Measurements from ENCODE around the gene ECI2. TPM values are rescaled to one million over a fixed set of nuclear protein-coding genes. Genes with fewer than 3 reads are reported as not detected.

ECI2 gene
- total and polyA plus RNA-seq, 2 of the 13 experiments (the other 11 are each of a cell fraction or from before 2014, with no cell fraction given): 78.5 to 228 TPM

DNA sequence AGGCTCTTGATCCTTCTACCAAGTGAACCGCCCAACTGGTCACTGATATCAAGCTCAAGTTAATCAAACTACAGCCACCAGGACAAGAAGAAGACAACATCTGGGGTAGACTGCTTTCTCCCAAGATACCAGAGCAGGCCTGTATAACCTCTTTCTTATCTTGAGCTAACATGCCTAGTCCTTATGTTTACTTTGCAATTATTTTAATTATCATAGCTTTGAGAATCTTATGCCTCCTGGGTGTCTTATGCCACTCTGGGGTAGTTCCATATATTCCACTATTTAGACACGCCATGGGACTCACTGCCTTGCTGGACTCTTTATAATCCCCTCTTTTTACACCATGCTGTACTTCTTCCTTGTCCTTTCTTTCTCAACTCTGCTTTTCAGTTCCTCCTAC, 41.5 kb upstream of the ECI2 start (continued):
- TF ChIP-seq, protein P1, sequence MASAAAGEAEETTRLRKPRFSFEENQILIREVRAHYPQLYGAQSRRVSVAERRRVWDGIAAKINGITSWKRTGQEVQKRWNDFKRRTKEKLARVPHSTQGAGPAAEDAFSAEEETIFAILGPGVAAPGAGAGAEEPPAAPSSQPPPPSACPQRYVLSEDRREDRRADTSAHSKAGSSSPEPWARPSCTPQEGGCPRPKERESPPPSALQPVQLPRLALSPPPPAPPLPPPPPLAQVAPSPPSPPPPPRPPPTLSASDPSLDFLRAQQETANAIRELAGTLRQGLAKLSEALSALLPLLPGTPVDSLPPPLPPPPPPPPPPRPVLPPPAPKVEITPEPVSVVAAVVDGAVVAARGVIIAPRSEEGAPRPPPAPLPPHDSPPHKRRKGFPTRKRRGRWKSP (CRISPR knock-in tag; IDR thresholded peaks at IDR 0.05): no peak
- TF ChIP-seq, protein P2, sequence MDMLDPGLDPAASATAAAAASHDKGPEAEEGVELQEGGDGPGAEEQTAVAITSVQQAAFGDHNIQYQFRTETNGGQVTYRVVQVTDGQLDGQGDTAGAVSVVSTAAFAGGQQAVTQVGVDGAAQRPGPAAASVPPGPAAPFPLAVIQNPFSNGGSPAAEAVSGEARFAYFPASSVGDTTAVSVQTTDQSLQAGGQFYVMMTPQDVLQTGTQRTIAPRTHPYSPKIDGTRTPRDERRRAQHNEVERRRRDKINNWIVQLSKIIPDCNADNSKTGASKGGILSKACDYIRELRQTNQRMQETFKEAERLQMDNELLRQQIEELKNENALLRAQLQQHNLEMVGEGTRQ (IDR thresholded peaks at IDR 0.05; ENCODE audit: low read depth, low read length): no peak
- TF ChIP-seq, protein P2 (CRISPR knock-in tag; IDR thresholded peaks at IDR 0.05; ENCODE audit: borderline replicate concordance): no peak
- no peak for TF ChIP-seq ZNF607 (CRISPR knock-in tag; IDR thresholded peaks at IDR 0.05; ENCODE audit: borderline replicate concordance)
- no peak for TF ChIP-seq GTF3A (CRISPR knock-in tag; conservative IDR thresholded peaks at IDR 0.05)
- TF ChIP-seq, protein P3, sequence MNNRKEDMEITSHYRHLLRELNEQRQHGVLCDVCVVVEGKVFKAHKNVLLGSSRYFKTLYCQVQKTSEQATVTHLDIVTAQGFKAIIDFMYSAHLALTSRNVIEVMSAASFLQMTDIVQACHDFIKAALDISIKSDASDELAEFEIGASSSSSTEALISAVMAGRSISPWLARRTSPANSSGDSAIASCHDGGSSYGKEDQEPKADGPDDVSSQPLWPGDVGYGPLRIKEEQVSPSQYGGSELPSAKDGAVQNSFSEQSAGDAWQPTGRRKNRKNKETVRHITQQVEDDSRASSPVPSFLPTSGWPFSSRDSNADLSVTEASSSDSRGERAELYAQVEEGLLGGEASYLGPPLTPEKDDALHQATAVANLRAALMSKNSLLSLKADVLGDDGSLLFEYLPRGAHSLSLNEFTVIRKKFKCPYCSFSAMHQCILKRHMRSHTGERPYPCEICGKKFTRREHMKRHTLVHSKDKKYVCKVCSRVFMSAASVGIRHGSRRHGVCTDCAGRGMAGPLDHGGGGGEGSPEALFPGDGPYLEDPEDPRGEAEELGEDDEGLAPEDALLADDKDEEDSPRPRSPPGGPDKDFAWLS (CRISPR knock-in tag; IDR thresholded peaks at IDR 0.05; ENCODE audit: borderline replicate concordance): no peak

DNA sequence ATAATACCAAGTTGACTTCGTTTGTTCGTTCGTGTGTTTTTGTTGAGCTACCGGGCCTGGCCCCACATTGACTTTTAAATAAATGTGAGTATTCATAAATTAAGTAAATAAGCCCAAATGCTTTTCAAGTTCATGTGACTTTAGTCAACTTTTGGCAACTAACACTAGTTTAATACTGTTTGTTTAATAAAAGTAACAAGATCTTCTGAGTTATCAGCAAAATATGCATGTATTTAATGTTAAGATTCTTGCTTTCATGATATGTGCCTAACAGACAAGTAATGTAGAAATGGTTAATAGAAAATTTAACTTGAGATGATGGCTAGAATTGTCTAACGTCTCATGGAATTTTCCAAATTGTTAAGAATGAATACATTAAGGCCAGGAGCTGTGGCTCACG, 38.7 kb upstream of the ECI2 start:
- in situ Hi-C loops (cut with HindIII; ENCODE audit: extremely low pct_ligation_motif_present, low pct_unique_long_range_greater_than_20kb) (no loop called here), intact Hi-C loops (cut with micrococcal nuclease; ENCODE audit: unreplicated experiment) (no loop called here)
- H2AFZ ChIP-seq (ENCODE audit: low read length): no peak overlapping the region
- ChIA-PET POLR2A (no interaction called here), CTCF (ENCODE audit: low intra/inter-chr PET ratio, low total read pairs) (no interaction called here)
- H3K4me2 ChIP-seq (ENCODE audit: low read depth, low read length): no peak overlapping the region
- ATAC-seq: no peak
- H3K27me3 ChIP-seq (ENCODE audit: control insufficient read depth in 1 of 2, insufficient read depth in 2 of 2, low read length in 2 of 2): peaks cover 0 to 13% of the 10 kb centered on the region in 2 experiments; a peak in 4 of 5 replicates
- H4K20me1 ChIP-seq (ENCODE audit: insufficient read depth, low read length): no peaks in the 10 kb centered on the region
- DNase-seq (ENCODE audit: low spot score): no peak
- no TSS peak for BruUV-seq (replicated peaks)
- no peaks in the 10 kb centered on the region for H3K36me3 ChIP-seq (replicated peaks in 1 of 2; ENCODE audit: control insufficient read depth in 1 of 2, insufficient read depth in 2 of 2, low read length in 2 of 2)
- 57% methylated on average over 6 of the region's 6 CpGs for WGBS (ENCODE audit: low lambda C conversion rate)
- no peaks in the 10 kb centered on the region for H3K9me3 ChIP-seq (ENCODE audit: low read length)
- no peaks in the 10 kb centered on the region for H3K4me1 ChIP-seq (ENCODE audit: insufficient read depth, low read length)
- H3K9ac ChIP-seq (ENCODE audit: insufficient read depth, low read depth, low read length): no peak overlapping the region
- no peak for FAIRE-seq
- no peak overlapping the region for H3K4me3 ChIP-seq (replicated peaks in 1 of 3; ENCODE audit: insufficient read depth in 1 of 3, low read depth in 2 of 3, low read length in 3 of 3)
- no peaks in the 10 kb centered on the region for H3K79me2 ChIP-seq (ENCODE audit: insufficient read depth, low read length)
- H3K27ac ChIP-seq (ENCODE audit: extremely low read length, insufficient read depth, low read length): no peak overlapping the region
- TF ChIP-seq ESRRA (CRISPR knock-in tag; IDR thresholded peaks at IDR 0.05; ENCODE audit: low read depth): no peak
- TF ChIP-seq POLR2G (IDR thresholded peaks at IDR 0.05; ENCODE audit: low read depth, low read length): no peak
- TF ChIP-seq, protein P4, sequence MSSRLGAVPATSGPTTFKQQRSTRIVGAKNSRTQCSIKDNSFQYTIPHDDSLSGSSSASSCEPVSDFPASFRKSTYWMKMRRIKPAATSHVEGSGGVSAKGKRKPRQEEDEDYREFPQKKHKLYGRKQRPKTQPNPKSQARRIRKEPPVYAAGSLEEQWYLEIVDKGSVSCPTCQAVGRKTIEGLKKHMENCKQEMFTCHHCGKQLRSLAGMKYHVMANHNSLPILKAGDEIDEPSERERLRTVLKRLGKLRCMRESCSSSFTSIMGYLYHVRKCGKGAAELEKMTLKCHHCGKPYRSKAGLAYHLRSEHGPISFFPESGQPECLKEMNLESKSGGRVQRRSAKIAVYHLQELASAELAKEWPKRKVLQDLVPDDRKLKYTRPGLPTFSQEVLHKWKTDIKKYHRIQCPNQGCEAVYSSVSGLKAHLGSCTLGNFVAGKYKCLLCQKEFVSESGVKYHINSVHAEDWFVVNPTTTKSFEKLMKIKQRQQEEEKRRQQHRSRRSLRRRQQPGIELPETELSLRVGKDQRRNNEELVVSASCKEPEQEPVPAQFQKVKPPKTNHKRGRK (CRISPR knock-in tag; IDR thresholded peaks at IDR 0.05): no peak
- no peak for TF ChIP-seq MAFF (IDR thresholded peaks at IDR 0.05; ENCODE audit: low read depth, low read length)
- TF ChIP-seq, protein P5, sequence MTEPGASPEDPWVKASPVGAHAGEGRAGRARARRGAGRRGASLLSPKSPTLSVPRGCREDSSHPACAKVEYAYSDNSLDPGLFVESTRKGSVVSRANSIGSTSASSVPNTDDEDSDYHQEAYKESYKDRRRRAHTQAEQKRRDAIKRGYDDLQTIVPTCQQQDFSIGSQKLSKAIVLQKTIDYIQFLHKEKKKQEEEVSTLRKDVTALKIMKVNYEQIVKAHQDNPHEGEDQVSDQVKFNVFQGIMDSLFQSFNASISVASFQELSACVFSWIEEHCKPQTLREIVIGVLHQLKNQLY (CRISPR knock-in tag; IDR thresholded peaks at IDR 0.05): no peak
- no peak for TF ChIP-seq CBX2 (IDR thresholded peaks at IDR 0.05; ENCODE audit: low read depth, low read length)
- TF ChIP-seq CBX2 (CRISPR knock-in tag; IDR thresholded peaks at IDR 0.05; ENCODE audit: low read depth): no peak
- TF ChIP-seq, protein P6, sequence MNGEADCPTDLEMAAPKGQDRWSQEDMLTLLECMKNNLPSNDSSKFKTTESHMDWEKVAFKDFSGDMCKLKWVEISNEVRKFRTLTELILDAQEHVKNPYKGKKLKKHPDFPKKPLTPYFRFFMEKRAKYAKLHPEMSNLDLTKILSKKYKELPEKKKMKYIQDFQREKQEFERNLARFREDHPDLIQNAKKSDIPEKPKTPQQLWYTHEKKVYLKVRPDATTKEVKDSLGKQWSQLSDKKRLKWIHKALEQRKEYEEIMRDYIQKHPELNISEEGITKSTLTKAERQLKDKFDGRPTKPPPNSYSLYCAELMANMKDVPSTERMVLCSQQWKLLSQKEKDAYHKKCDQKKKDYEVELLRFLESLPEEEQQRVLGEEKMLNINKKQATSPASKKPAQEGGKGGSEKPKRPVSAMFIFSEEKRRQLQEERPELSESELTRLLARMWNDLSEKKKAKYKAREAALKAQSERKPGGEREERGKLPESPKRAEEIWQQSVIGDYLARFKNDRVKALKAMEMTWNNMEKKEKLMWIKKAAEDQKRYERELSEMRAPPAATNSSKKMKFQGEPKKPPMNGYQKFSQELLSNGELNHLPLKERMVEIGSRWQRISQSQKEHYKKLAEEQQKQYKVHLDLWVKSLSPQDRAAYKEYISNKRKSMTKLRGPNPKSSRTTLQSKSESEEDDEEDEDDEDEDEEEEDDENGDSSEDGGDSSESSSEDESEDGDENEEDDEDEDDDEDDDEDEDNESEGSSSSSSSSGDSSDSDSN (CRISPR knock-in tag; IDR thresholded peaks at IDR 0.05): no peak

Data from HepG2 (cell line).